ENCODE results near the gene MIPOL1. TPM values are rescaled to one million over a fixed set of nuclear protein-coding genes. Genes with fewer than 3 reads are reported as not detected.

Gene MIPOL1
- total and polyA plus RNA-seq, 9 of the 15 experiments (the other 6 are each of a cell fraction or from before 2014, with no cell fraction given): 6.7 to 21.9 (median 12.4) TPM

DNA sequence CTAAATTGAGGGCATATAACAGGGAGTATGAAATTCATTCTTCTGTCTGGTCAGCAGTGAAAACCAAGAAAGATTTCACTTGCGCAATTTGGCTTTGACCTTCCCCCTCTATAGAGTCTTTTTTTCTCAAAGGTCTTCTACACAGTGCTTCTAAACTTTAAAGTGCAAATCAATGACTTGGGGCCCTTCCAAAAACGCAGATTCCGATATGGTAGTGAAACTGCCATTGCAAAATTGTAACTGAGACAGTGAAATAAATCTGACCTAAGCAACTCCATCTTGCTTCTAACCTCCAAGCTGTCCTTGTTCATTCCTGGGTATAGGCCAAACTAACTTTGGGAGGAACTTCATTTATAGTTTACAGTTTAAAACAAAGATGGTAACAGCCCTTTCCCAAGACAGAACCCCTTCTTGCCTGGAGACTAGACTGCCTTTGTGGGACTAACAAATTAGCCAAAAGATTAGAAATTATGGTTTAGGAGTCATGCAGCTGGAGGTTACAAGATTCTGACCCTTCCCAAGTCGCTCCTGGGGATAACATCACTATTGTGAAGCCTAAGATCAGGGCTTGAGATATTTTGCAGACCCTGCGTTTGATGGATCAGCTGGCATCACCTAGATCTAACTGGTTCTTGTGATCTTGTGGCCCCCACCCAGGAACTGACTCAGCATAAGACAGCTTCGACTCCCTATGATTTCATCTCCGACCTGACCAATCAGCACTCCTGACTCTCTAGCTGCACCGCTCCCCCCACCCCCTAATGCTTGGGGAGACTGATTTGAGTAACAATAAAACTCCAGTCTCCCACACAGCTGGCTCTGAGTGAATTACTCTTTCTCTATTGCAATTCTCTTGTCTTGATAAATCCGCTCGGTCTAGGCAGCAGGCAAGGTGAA is 30.3 kb upstream of the MIPOL1 start (continued):
- TF ChIP-seq, protein P1, sequence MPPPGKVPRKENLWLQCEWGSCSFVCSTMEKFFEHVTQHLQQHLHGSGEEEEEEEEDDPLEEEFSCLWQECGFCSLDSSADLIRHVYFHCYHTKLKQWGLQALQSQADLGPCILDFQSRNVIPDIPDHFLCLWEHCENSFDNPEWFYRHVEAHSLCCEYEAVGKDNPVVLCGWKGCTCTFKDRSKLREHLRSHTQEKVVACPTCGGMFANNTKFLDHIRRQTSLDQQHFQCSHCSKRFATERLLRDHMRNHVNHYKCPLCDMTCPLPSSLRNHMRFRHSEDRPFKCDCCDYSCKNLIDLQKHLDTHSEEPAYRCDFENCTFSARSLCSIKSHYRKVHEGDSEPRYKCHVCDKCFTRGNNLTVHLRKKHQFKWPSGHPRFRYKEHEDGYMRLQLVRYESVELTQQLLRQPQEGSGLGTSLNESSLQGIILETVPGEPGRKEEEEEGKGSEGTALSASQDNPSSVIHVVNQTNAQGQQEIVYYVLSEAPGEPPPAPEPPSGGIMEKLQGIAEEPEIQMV (tag; conservative IDR thresholded peaks at IDR 0.05; ENCODE audit: low read depth): peak; percentile 94
- TF ChIP-seq TCFL5 (CRISPR knock-in tag; conservative IDR thresholded peaks at IDR 0.05) (peak; percentile 89), CHD1 (IDR thresholded peaks at IDR 0.05; ENCODE audit: low read length) (no peak), ZNF212 (CRISPR knock-in tag; IDR thresholded peaks at IDR 0.05) (peak; percentile 91), PTBP1 (IDR thresholded peaks at IDR 0.05; ENCODE audit: low read depth, low read length) (no peak), ZNF586 (CRISPR knock-in tag; conservative IDR thresholded peaks at IDR 0.05) (peak; percentile 83; the same call in 1 of the 2 replicates), KLF16 (IDR thresholded peaks at IDR 0.05) (no peak), POLR2G (IDR thresholded peaks at IDR 0.05; ENCODE audit: low read depth, low read length) (no peak), ARID1B (IDR thresholded peaks at IDR 0.05) (peak; percentile 62), MEIS2 (IDR thresholded peaks at IDR 0.05; ENCODE audit: partially characterized antibody) (peak; percentile 33), FOXK1 (CRISPR knock-in tag; IDR thresholded peaks at IDR 0.05; ENCODE audit: borderline replicate concordance) (no peak), ZNF584 (CRISPR knock-in tag; IDR thresholded peaks at IDR 0.05; ENCODE audit: low read depth) (peak; percentile 99), PTTG1 (tag; IDR thresholded peaks at IDR 0.05; ENCODE audit: low read depth) (peak; percentile 97), NCOA4 (IDR thresholded peaks at IDR 0.05; ENCODE audit: partially characterized antibody) (no peak), SMARCA5 (IDR thresholded peaks at IDR 0.05) (no peak), CEBPG (CRISPR knock-in tag; IDR thresholded peaks at IDR 0.05) (no peak), CEBPG (tag; conservative IDR thresholded peaks at IDR 0.05 in 1 of 2, IDR thresholded peaks at IDR 0.05 in 1 of 2) (peak; percentile 55 to 76; a peak in 3 of 4 replicates), PHB (CRISPR knock-in tag; IDR thresholded peaks at IDR 0.05) (no peak), EGR1 (conservative IDR thresholded peaks at IDR 0.05) (no peak), SREBF1 (IDR thresholded peaks at IDR 0.05; ENCODE audit: borderline replicate concordance, low read depth, low read length) (no peak), SLC30A9 (CRISPR knock-in tag; IDR thresholded peaks at IDR 0.05) (peak; percentile 70; the same call in 1 of the 2 replicates), SMC3 (conservative IDR thresholded peaks at IDR 0.05; ENCODE audit: insufficient read depth, low read depth, low read length) (no peak), ZNF77 (CRISPR knock-in tag; IDR thresholded peaks at IDR 0.05) (no peak)
- TF ChIP-seq, protein P2, sequence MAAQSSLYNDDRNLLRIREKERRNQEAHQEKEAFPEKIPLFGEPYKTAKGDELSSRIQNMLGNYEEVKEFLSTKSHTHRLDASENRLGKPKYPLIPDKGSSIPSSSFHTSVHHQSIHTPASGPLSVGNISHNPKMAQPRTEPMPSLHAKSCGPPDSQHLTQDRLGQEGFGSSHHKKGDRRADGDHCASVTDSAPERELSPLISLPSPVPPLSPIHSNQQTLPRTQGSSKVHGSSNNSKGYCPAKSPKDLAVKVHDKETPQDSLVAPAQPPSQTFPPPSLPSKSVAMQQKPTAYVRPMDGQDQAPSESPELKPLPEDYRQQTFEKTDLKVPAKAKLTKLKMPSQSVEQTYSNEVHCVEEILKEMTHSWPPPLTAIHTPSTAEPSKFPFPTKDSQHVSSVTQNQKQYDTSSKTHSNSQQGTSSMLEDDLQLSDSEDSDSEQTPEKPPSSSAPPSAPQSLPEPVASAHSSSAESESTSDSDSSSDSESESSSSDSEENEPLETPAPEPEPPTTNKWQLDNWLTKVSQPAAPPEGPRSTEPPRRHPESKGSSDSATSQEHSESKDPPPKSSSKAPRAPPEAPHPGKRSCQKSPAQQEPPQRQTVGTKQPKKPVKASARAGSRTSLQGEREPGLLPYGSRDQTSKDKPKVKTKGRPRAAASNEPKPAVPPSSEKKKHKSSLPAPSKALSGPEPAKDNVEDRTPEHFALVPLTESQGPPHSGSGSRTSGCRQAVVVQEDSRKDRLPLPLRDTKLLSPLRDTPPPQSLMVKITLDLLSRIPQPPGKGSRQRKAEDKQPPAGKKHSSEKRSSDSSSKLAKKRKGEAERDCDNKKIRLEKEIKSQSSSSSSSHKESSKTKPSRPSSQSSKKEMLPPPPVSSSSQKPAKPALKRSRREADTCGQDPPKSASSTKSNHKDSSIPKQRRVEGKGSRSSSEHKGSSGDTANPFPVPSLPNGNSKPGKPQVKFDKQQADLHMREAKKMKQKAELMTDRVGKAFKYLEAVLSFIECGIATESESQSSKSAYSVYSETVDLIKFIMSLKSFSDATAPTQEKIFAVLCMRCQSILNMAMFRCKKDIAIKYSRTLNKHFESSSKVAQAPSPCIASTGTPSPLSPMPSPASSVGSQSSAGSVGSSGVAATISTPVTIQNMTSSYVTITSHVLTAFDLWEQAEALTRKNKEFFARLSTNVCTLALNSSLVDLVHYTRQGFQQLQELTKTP (IDR thresholded peaks at IDR 0.05; ENCODE audit: low read depth in 1 of 2, partially characterized antibody in 2 of 2): no peak

Data from K562 (cell line).